ENCODE measurements around the gene ORM1. TPM values are rescaled to one million over a fixed set of nuclear protein-coding genes. Genes with fewer than 3 reads are reported as not detected.

The ORM1 gene
- total RNA-seq, 6 experiments from 2014 or later = 11,577 to 28,471 (median 22,756) TPM

- no peaks in the 10 kb centered on the region for H3K9me3 ChIP-seq
- TF ChIP-seq POLR2A (IDR thresholded peaks at IDR 0.05) (no peak), CTCF (IDR thresholded peaks at IDR 0.05) (no peak)
- WGBS (ENCODE audit: insufficient coverage, low coverage, low lambda C conversion rate, missing lambda C conversion rate) = 56% methylated on average over 3 of the region's 6 CpGs
- no peaks in the 10 kb centered on the region for H3K27me3 ChIP-seq
- no peak overlapping the region for H3K27ac ChIP-seq
- H3K36me3 ChIP-seq = no peaks in the 10 kb centered on the region
- peak in 1 of 3 donors; percentile 23 for DNase-seq
- intact Hi-C loops (cut with DNase I) = loop anchor here in 1 of 2 donors (5.0 kb wide), 1 partner anchor 145 kb away; the partner anchor contains the start of gene COL27A1
- no peak overlapping the region for H3K4me3 ChIP-seq
- no peak for ATAC-seq
- H3K4me1 ChIP-seq = peaks cover 0 to 32% (median 0%) of the 10 kb centered on the region in 4 donors
These were observed 20.2 kb upstream of the ORM1 start for GRCh38 chr9:114302727-114303126.

- Histone ChIP-seq H3K36me3 (no peaks in the 10 kb centered on the region), H3K4me3 (no peak overlapping the region), H3K27ac (no peak overlapping the region), H3K4me1 (peaks cover 0 to 40% (median 0%) of the 10 kb centered on the region in 4 donors), H3K9me3 (no peaks in the 10 kb centered on the region), H3K27me3 (no peaks in the 10 kb centered on the region)
- ATAC-seq = no peak
- intact Hi-C loops (cut with DNase I) = loop anchor here in 1 of 2 donors (5.0 kb wide), 1 partner anchor 146 kb away; the partner anchor contains the start of gene COL27A1
- 73% methylated on average over 5 of the region's 5 CpGs for WGBS (ENCODE audit: insufficient coverage, low coverage, low lambda C conversion rate, missing lambda C conversion rate)
- TF ChIP-seq CTCF (IDR thresholded peaks at IDR 0.05) = no peak
- TF ChIP-seq POLR2A (IDR thresholded peaks at IDR 0.05) = no peak
- DNase-seq = peak in 1 of 3 donors; percentile 29
These were observed 19.3 kb upstream of the ORM1 start for GRCh38 chr9:114303571-114303970.

- no peak overlapping the region for H3K4me3 ChIP-seq
- no peak for TF ChIP-seq POLR2A (IDR thresholded peaks at IDR 0.05)
- TF ChIP-seq CTCF (IDR thresholded peaks at IDR 0.05) = no peak
- H3K9me3 ChIP-seq = no peaks in the 10 kb centered on the region
- intact Hi-C loops (cut with DNase I) = loop anchor here in 1 of 2 donors (5.0 kb wide), 1 partner anchor 147 kb away; the partner anchor contains the start of gene COL27A1
- H3K27ac ChIP-seq = no peak overlapping the region
- peaks cover 0 to 40% (median 0%) of the 10 kb centered on the region in 4 donors for H3K4me1 ChIP-seq
- DNase-seq = peak in 1 of 3 donors; percentile 30
- H3K36me3 ChIP-seq = no peaks in the 10 kb centered on the region
- WGBS (ENCODE audit: insufficient coverage, low coverage, low lambda C conversion rate, missing lambda C conversion rate) = 79% methylated on average over 3 of the region's 4 CpGs
- no peaks in the 10 kb centered on the region for H3K27me3 ChIP-seq
- ATAC-seq = no peak
These were observed 18.9 kb upstream of the ORM1 start for GRCh38 chr9:114303977-114304376.

GRCh38 chr9:114304416-114305188 is 18.3 kb upstream of the ORM1 start:
- Histone ChIP-seq H3K27ac (no peak overlapping the region), H3K4me3 (no peak overlapping the region), H3K36me3 (no peaks in the 10 kb centered on the region), H3K4me1 (peaks cover 0 to 34% (median 0%) of the 10 kb centered on the region in 4 donors), H3K27me3 (no peaks in the 10 kb centered on the region), H3K9me3 (no peaks in the 10 kb centered on the region)
- 60% methylated on average over 1 of the region's 10 CpGs for WGBS (ENCODE audit: insufficient coverage, low coverage, low lambda C conversion rate, missing lambda C conversion rate)
- DNase-seq (peak in 1 of 3 donors; percentile 37), ATAC-seq (no peak)
- intact Hi-C loops (cut with DNase I) = loop anchor here in 1 of 2 donors (5.0 kb wide), 1 partner anchor 147 kb away; the partner anchor contains the start of gene COL27A1
- TF ChIP-seq CTCF (IDR thresholded peaks at IDR 0.05) (no peak), POLR2A (IDR thresholded peaks at IDR 0.05) (no peak)

Measured in right lobe of liver (tissue), 6 donors.